A673 (cell line): ENCODE data around the gene KIAA1328.

Experiments
- EZH2 ChIP-seq: fragments of 200-600 bp; sonication (generic); IDR thresholded peaks from 2 replicates; pipeline ENCODE4 v1.6.1; 2017; ENCODE audit warnings: borderline replicate concordance, low read depth, mild to moderate bottlenecking, mixed read lengths, antibody characterized with exemption, low read length; ENCODE audit not compliant: poor library complexity, severe bottlenecking
- TF ChIP-seq, protein P1 (sequence below): fragments of 300-800, 200-600 bp; sonication (generic); conservative IDR thresholded peaks from 2 replicates; pipeline ENCODE4 v1.5.1; 2017; ENCODE audit warnings: low read depth, mild to moderate bottlenecking, antibody characterized with exemption, low read length, moderate library complexity, mixed read lengths

- TF ChIP-seq, protein P1, sequence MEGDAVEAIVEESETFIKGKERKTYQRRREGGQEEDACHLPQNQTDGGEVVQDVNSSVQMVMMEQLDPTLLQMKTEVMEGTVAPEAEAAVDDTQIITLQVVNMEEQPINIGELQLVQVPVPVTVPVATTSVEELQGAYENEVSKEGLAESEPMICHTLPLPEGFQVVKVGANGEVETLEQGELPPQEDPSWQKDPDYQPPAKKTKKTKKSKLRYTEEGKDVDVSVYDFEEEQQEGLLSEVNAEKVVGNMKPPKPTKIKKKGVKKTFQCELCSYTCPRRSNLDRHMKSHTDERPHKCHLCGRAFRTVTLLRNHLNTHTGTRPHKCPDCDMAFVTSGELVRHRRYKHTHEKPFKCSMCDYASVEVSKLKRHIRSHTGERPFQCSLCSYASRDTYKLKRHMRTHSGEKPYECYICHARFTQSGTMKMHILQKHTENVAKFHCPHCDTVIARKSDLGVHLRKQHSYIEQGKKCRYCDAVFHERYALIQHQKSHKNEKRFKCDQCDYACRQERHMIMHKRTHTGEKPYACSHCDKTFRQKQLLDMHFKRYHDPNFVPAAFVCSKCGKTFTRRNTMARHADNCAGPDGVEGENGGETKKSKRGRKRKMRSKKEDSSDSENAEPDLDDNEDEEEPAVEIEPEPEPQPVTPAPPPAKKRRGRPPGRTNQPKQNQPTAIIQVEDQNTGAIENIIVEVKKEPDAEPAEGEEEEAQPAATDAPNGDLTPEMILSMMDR: no peak
- no peak for TF ChIP-seq EZH2
These were observed 30.0 kb upstream of the KIAA1328 start for GRCh38 chr18:36798738-36799473.
